ENCODE data around the gene ZACN. TPM values are rescaled to one million over a fixed set of nuclear protein-coding genes. Genes with fewer than 3 reads are reported as not detected.
"Not testable (repeated sequence)": the region's sequence is repeated elsewhere in the genome, so short reads cannot be mapped to it uniquely, and the experiment has no call there.

Gene ZACN
- total RNA-seq, 4 donors from 2014 or later, result 2.2 TPM; not detected in 3

- H3K4me3 ChIP-seq (replicated peaks in 1 of 3), result peak overlapping the region in 1 of 3 donors; percentile 10
- peak overlapping the region; percentile 78 to 96 (median 92) for H3K27ac ChIP-seq
- peaks cover 44 to 49% of the 10 kb centered on the region in 2 donors for H3K4me1 ChIP-seq
- H3K27me3 ChIP-seq, result no peaks in the 10 kb centered on the region
- peaks cover 42 to 54% of the 10 kb centered on the region in 2 donors for H3K36me3 ChIP-seq
- intact Hi-C loops (cut with DNase I), result no loop called here
- DNase-seq, result peak; percentile 68 to 77
- WGBS, 2 donors, result 34 to 45% methylated on average over 17 of the region's 17 CpGs
- TF ChIP-seq, protein P1, sequence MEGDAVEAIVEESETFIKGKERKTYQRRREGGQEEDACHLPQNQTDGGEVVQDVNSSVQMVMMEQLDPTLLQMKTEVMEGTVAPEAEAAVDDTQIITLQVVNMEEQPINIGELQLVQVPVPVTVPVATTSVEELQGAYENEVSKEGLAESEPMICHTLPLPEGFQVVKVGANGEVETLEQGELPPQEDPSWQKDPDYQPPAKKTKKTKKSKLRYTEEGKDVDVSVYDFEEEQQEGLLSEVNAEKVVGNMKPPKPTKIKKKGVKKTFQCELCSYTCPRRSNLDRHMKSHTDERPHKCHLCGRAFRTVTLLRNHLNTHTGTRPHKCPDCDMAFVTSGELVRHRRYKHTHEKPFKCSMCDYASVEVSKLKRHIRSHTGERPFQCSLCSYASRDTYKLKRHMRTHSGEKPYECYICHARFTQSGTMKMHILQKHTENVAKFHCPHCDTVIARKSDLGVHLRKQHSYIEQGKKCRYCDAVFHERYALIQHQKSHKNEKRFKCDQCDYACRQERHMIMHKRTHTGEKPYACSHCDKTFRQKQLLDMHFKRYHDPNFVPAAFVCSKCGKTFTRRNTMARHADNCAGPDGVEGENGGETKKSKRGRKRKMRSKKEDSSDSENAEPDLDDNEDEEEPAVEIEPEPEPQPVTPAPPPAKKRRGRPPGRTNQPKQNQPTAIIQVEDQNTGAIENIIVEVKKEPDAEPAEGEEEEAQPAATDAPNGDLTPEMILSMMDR (IDR thresholded peaks at IDR 0.05), result no peak
- no peak for TF ChIP-seq POLR2A (IDR thresholded peaks at IDR 0.05)
- no peaks in the 10 kb centered on the region for H3K9me3 ChIP-seq
Observed at GRCh38 chr17:76053246-76054111, 25.5 kb upstream of the ZACN start.

GRCh38 chr17:76054112-76054476, 24.9 kb upstream of the ZACN start:
- Histone ChIP-seq H3K4me3 (replicated peaks in 1 of 3) (no peak overlapping the region), H3K27ac (peak overlapping the region; percentile 78 to 96 (median 92)), H3K27me3 (no peaks in the 10 kb centered on the region), H3K4me1 (peaks cover 44 to 49% of the 10 kb centered on the region in 2 donors), H3K36me3 (peaks cover 44 to 54% of the 10 kb centered on the region in 2 donors), H3K9me3 (no peaks in the 10 kb centered on the region)
- intact Hi-C loops (cut with DNase I), result no loop called here
- WGBS, 2 donors, result 51 to 66% methylated on average over 4 of the region's 4 CpGs
- TF ChIP-seq POLR2A (IDR thresholded peaks at IDR 0.05), result peak in 1 of 2 donors; percentile 60
- TF ChIP-seq, protein P1 (IDR thresholded peaks at IDR 0.05), result no peak
- DNase-seq, result peak; percentile 62 to 66

GRCh38 chr17:76056882-76057281, 22.1 kb upstream of the ZACN start:
- no peak overlapping the region for H3K27ac ChIP-seq
- peaks cover 27 to 28% of the 10 kb centered on the region in 2 donors for H3K4me1 ChIP-seq
- no peaks in the 10 kb centered on the region for H3K9me3 ChIP-seq
- WGBS, 2 donors, result 94% methylated on average over 3 of the region's 3 CpGs
- TF ChIP-seq, protein P1 (IDR thresholded peaks at IDR 0.05), result no peak
- no peak for TF ChIP-seq POLR2A (IDR thresholded peaks at IDR 0.05)
- peaks cover 58 to 68% of the 10 kb centered on the region in 2 donors for H3K36me3 ChIP-seq
- no peak overlapping the region for H3K4me3 ChIP-seq (replicated peaks in 1 of 3)
- intact Hi-C loops (cut with DNase I), result no loop called here
- H3K27me3 ChIP-seq, result no peaks in the 10 kb centered on the region
- no peak for DNase-seq

DNA sequence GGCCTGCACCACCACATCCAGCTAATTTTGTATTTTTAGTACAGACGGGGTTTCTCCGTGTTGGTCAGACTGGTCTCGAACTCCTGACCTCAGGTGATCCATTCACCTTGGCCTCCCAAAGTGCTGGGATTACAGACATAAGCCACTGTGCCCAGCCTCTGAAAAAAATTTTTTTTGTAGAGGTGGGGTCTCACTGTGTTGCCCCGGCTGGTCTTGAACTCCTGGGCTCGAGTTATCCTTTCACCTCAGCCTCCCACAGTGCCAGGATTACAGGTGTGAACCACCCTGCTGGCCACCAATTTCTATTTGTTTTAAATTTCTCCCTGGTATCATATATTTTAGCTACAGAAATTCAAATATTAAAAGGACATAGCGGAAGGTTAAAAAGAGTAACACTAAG, 20.7 kb upstream of the ZACN start:
- H3K9me3 ChIP-seq; H3K4me3 ChIP-seq (replicated peaks in 1 of 3); DNase-seq; intact Hi-C loops (cut with DNase I); H3K27me3 ChIP-seq: not testable (repeated sequence)
- H3K36me3 ChIP-seq, result peaks cover 65 to 78% of the 10 kb centered on the region in 2 donors
- WGBS, 2 donors, result 82 to 89% methylated on average over 6 of the region's 6 CpGs
- peak overlapping the region in 1 of 3 donors; percentile 13 for H3K27ac ChIP-seq
- peaks cover 15 to 17% of the 10 kb centered on the region in 2 donors for H3K4me1 ChIP-seq

DNA sequence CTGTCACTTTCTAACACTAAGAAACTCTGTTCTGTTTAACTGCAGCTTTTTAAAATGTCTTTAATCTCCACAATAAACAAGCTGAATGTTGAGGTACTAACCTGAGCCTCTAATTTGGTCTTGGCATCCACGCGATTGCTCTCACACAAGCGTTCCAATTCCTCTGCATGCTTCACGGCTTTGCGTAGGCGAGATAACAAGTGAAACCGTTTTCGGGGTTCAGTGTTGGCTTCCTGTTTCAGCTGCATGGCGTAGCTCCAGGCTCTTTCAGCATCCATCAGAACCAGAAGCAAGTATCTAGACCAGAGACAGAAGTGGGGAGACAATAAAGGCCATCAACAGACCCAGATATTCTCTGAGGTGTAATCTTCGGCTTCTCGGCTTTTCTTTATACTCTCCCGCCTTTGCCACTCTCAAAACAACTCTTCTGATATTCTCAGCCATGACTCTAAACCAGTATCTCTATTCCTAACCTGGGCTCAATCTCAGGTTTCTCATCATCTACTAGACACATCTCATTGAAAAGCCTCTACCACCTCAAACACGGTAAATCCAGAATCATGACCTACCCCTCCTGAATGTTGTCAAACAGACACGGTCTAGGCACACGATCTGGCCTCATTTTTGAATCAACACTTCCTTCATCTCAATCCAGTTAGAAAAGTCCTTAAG, 15.0 kb upstream of the ZACN start:
- TF ChIP-seq, protein P1 (IDR thresholded peaks at IDR 0.05), result no peak
- no peak for TF ChIP-seq POLR2A (IDR thresholded peaks at IDR 0.05)
- no peak for DNase-seq
- peaks cover 79 to 86% of the 10 kb centered on the region in 2 donors for H3K36me3 ChIP-seq
- intact Hi-C loops (cut with DNase I), result no loop called here
- 91 to 92% methylated on average over 15 of the region's 15 CpGs for WGBS, 2 donors
- no peaks in the 10 kb centered on the region for H3K27me3 ChIP-seq
- H3K4me1 ChIP-seq, result no peaks in the 10 kb centered on the region
- H3K4me3 ChIP-seq (replicated peaks in 1 of 3), result no peak overlapping the region
- H3K27ac ChIP-seq, result no peak overlapping the region
- H3K9me3 ChIP-seq, result no peaks in the 10 kb centered on the region
